Panc1 (cell line): ENCODE results near the gene PDCD10. TPM values are rescaled to one million over a fixed set of nuclear protein-coding genes. Genes with fewer than 3 reads are reported as not detected.

Experiments
- ATAC-seq: fragments of 200-7000 bp; cut with Tn5 transposase; 2 replicates; pipeline ENCODE4 v1.9.1; 2020; ENCODE audit warnings: mild to moderate bottlenecking, moderate library complexity
- BruUV-seq: library from RNA; stranded (reverse); fragments of 400-500 nt; replicated peaks from 2 replicates; lab custom pipeline; 2021; lab: Mats Ljungman, UMichigan
- CTCF ChIA-PET: fragments of 300-600 bp; sonication (Branson Sonifier 250); formaldehyde crosslinking; loops from one replicate; lab custom pipeline; 2022; ENCODE audit warnings: antibody characterized with exemption; lab: Charles Lee
- POLR2A ChIA-PET: fragments of 300-600 bp; sonication (Branson Sonifier 250); formaldehyde crosslinking; loops from one replicate; lab custom pipeline; 2022; ENCODE audit warnings: antibody characterized with exemption; lab: Charles Lee
- DNase-seq: peaks from one replicate; pipeline ENCODE4 v3.0.0-alpha.2; 2010; ENCODE audit warnings: low read depth, low spot score
- H3K27ac ChIP-seq: 2 replicates; pipeline ENCODE4 v1.5.1; 2011; ENCODE audit warnings: mild to moderate bottlenecking, low read length, inconsistent platforms
- H3K27me3 ChIP-seq: fragments of 200-500 bp; sonication (Bioruptor generic); 2 replicates; pipeline ENCODE4 v1.6.0; 2014; ENCODE audit warnings: low read length, inconsistent platforms; ENCODE audit not compliant: control insufficient read depth, insufficient read depth
- H3K36me3 ChIP-seq: fragments of 200-500 bp; sonication (Bioruptor generic); 2 replicates; pipeline ENCODE4 v1.5.1; 2014; ENCODE audit warnings: inconsistent platforms, mild to moderate bottlenecking, low read length, moderate library complexity; ENCODE audit not compliant: control insufficient read depth, insufficient read depth
- H3K4me1 ChIP-seq: 2 replicates; pipeline ENCODE4 v1.5.1; 2011; ENCODE audit warnings: inconsistent platforms, mild to moderate bottlenecking, low read length, moderate library complexity; ENCODE audit not compliant: control insufficient read depth, insufficient read depth
- H3K4me3 ChIP-seq, 2 experiments: 2 replicates each; pipeline ENCODE4 v1.5.1; 2011 to 2012; ENCODE audit warnings: low read depth in 2 of 2, low read length in 2 of 2, mild to moderate bottlenecking in 2 of 2, inconsistent platforms in 1 of 2, moderate library complexity in 1 of 2
- H3K9me3 ChIP-seq: fragments of 200-500 bp; sonication (Bioruptor generic); 2 replicates; pipeline ENCODE4 v1.5.1; 2014; ENCODE audit warnings: low read depth, mild to moderate bottlenecking, inconsistent platforms, low read length, moderate library complexity; ENCODE audit not compliant: control insufficient read depth, insufficient read depth
- POLR2AphosphoS5 ChIP-seq: IDR thresholded peaks from 2 replicates; pipeline ENCODE4 v1.6.1; 2012; ENCODE audit warnings: mild to moderate bottlenecking, low read depth, low read length, moderate library complexity
- SIN3A ChIP-seq: IDR thresholded peaks from 2 replicates; pipeline ENCODE4 v1.6.1; 2012; ENCODE audit warnings: low read depth, mild to moderate bottlenecking, low read length, moderate library complexity, borderline replicate concordance; ENCODE audit not compliant: insufficient read depth
- TCF7L2 ChIP-seq: IDR thresholded peaks from 2 replicates; pipeline ENCODE4 v1.6.1; 2011; ENCODE audit warnings: mild to moderate bottlenecking, low read depth, low read length, inconsistent platforms
- in situ Hi-C: cut with HindIII; loops from 2 replicates; pipeline ENCODE4 v1.10.0; 2016; ENCODE audit warnings: low sequenced_read_pairs, low pct_unique_long_range_greater_than_20kb
- intact Hi-C: fragments of 100-400 bp; cut with micrococcal nuclease; formaldehyde crosslinking; loops from one replicate; pipeline ENCODE4 v1.10.0; 2022; ENCODE audit not compliant: unreplicated experiment
- total RNA-seq: library from RNA; stranded (reverse); gene quantifications from one replicate; pipeline ENCODE4 v1.2.1, GENCODE V29; 2021; ENCODE audit not compliant: unreplicated experiment
- TF ChIP-seq, protein P1 (sequence below): fragments of 450-650 bp; IDR thresholded peaks from 2 replicates; pipeline ENCODE4 v1.5.1; 2017; ENCODE audit warnings: mild to moderate bottlenecking
- TF ChIP-seq, protein P2 (sequence below), 2 experiments: IDR thresholded peaks; 2 replicates each; pipeline ENCODE4 v1.6.1; 2011 to 2012; ENCODE audit warnings: low read depth in 2 of 2, control low read depth in 1 of 2, low read length in 1 of 2, mild to moderate bottlenecking in 1 of 2, moderate library complexity in 1 of 2; ENCODE audit not compliant: insufficient read depth in 1 of 2

The PDCD10 gene
- total RNA-seq, 1 experiment from 2014 or later: 83.5 TPM

DNA sequence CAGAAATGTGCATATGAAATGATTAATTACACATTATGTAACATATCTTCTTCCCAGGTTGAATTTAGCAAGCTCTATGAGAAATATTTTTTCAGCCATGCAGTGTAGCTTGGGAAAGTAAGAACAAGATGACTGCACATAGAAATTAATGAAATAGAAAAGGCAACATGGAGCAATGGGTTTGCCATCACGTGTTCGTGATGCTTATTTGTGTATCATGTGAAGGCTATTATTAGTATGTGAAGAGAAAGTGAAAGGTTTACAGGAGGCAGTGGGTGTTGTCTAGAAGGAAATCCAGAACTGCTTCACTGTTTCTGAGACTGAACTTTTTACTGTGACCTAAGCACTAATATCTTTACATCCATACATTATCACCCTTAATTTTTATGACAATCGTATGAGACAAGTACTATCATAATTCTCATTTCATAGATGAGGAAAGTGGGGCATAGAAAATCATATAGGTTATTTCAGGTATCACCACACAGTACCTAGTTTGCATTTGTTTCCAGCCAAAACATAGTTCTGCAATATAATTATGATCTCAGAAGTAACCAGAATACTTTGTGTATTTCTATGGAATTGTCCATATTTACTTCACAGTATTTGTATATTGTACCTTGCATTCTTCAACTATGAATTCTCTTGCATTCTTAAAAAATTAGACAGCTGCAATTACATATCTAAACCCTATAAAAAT is 15.7 kb upstream of the PDCD10 start:
- H3K4me3 ChIP-seq: no peak overlapping the region
- no peaks in the 10 kb centered on the region for H3K27me3 ChIP-seq
- ChIA-PET CTCF (no interaction called here), POLR2A (no interaction called here)
- no peak for ATAC-seq
- in situ Hi-C loops: no loop called here
- H3K9me3 ChIP-seq: no peaks in the 10 kb centered on the region
- no peaks in the 10 kb centered on the region for H3K4me1 ChIP-seq
- no TSS peak for BruUV-seq
- TF ChIP-seq, protein P1, sequence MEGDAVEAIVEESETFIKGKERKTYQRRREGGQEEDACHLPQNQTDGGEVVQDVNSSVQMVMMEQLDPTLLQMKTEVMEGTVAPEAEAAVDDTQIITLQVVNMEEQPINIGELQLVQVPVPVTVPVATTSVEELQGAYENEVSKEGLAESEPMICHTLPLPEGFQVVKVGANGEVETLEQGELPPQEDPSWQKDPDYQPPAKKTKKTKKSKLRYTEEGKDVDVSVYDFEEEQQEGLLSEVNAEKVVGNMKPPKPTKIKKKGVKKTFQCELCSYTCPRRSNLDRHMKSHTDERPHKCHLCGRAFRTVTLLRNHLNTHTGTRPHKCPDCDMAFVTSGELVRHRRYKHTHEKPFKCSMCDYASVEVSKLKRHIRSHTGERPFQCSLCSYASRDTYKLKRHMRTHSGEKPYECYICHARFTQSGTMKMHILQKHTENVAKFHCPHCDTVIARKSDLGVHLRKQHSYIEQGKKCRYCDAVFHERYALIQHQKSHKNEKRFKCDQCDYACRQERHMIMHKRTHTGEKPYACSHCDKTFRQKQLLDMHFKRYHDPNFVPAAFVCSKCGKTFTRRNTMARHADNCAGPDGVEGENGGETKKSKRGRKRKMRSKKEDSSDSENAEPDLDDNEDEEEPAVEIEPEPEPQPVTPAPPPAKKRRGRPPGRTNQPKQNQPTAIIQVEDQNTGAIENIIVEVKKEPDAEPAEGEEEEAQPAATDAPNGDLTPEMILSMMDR: no peak
- TF ChIP-seq, protein P2, sequence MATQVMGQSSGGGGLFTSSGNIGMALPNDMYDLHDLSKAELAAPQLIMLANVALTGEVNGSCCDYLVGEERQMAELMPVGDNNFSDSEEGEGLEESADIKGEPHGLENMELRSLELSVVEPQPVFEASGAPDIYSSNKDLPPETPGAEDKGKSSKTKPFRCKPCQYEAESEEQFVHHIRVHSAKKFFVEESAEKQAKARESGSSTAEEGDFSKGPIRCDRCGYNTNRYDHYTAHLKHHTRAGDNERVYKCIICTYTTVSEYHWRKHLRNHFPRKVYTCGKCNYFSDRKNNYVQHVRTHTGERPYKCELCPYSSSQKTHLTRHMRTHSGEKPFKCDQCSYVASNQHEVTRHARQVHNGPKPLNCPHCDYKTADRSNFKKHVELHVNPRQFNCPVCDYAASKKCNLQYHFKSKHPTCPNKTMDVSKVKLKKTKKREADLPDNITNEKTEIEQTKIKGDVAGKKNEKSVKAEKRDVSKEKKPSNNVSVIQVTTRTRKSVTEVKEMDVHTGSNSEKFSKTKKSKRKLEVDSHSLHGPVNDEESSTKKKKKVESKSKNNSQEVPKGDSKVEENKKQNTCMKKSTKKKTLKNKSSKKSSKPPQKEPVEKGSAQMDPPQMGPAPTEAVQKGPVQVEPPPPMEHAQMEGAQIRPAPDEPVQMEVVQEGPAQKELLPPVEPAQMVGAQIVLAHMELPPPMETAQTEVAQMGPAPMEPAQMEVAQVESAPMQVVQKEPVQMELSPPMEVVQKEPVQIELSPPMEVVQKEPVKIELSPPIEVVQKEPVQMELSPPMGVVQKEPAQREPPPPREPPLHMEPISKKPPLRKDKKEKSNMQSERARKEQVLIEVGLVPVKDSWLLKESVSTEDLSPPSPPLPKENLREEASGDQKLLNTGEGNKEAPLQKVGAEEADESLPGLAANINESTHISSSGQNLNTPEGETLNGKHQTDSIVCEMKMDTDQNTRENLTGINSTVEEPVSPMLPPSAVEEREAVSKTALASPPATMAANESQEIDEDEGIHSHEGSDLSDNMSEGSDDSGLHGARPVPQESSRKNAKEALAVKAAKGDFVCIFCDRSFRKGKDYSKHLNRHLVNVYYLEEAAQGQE (IDR thresholded peaks at IDR 0.05; ENCODE audit: insufficient read depth in 1 of 2, low read depth in 2 of 2, low read length in 1 of 2): no peak
- no peak for TF ChIP-seq POLR2AphosphoS5
- no peak for TF ChIP-seq TCF7L2
- no peak for TF ChIP-seq SIN3A
- no peaks in the 10 kb centered on the region for H3K36me3 ChIP-seq
- intact Hi-C loops: no loop called here
- H3K27ac ChIP-seq: no peak overlapping the region
- no peak for DNase-seq

DNA sequence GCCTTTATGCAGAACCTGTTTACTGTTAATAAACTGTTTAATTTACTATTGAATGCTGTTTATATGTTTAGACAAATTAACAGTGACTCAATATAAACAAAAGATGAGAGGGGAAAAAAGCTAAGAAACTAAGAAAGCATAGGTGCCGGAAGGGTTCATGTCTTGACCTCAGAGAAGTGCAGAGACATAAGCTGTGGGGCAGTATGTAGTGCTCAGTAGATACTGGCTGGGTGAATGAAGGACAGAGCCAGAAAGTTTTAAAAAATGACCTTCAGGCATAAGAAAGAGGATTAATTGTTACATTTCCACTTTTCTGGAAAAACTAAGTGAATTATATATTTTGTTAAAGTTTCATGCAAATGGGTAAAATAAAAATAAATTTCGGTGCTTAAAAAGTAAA is 15.0 kb upstream of the PDCD10 start:
- in situ Hi-C loops (no loop called here), intact Hi-C loops (no loop called here)
- DNase-seq (no peak), ATAC-seq (no peak)
- Histone ChIP-seq H3K36me3 (no peaks in the 10 kb centered on the region), H3K9me3 (no peaks in the 10 kb centered on the region), H3K27me3 (no peaks in the 10 kb centered on the region), H3K4me1 (no peaks in the 10 kb centered on the region), H3K27ac (no peak overlapping the region), H3K4me3 (no peak overlapping the region)
- POLR2A ChIA-PET: no interaction called here
- CTCF ChIA-PET: interaction anchor here (0.6 kb wide), 1 partner anchor 14 kb away, joined by 3 read pairs; the partner anchor contains the start of gene SERPINI1
- BruUV-seq: no TSS peak
- no peak for TF ChIP-seq POLR2AphosphoS5

DNA sequence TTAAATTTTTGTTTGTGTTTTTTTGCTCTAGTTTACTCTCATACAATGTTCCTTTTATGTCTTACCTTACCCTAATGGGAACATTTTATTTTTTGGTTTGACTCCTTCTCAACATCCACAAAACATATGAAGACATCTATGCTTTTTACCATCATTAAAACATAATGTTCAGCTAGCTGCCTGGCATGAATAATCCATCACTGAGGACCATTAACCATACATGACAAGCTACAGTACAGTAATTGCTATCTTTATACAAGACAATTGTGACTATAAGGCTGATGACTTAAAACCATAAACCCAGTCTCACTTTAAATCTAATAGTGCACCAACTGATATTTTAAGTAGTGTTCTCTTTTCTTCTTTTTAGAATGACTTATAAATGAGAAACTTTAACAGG is 14.5 kb upstream of the PDCD10 start:
- Histone ChIP-seq H3K27me3 (no peaks in the 10 kb centered on the region), H3K4me3 (no peak overlapping the region), H3K36me3 (no peaks in the 10 kb centered on the region), H3K9me3 (no peaks in the 10 kb centered on the region), H3K27ac (no peak overlapping the region), H3K4me1 (no peaks in the 10 kb centered on the region)
- TF ChIP-seq, protein P1: no peak
- TF ChIP-seq POLR2AphosphoS5 (no peak), TCF7L2 (no peak), SIN3A (no peak)
- TF ChIP-seq, protein P2 (IDR thresholded peaks at IDR 0.05; ENCODE audit: insufficient read depth in 1 of 2, low read depth in 2 of 2, low read length in 1 of 2): no peak
- in situ Hi-C loops: no loop called here
- POLR2A ChIA-PET: interaction anchor here (0.5 kb wide), 1 partner anchor 47 kb away, joined by 3 read pairs; no protein-coding TSS in a partner anchor
- intact Hi-C loops: no loop called here
- DNase-seq (no peak), ATAC-seq (no peak)
- CTCF ChIA-PET: interaction anchor here (0.6 to 0.8 kb wide), 2 partner anchors 14 to 17 kb away, joined by 3 read pairs; partner anchors contain the start of gene SERPINI1
- no TSS peak for BruUV-seq
